ENCODE measurements around the gene SLC25A6. TPM values are rescaled to one million over a fixed set of nuclear protein-coding genes. Genes with fewer than 3 reads are reported as not detected.

Gene SLC25A6
- total RNA-seq, 1 experiment from 2014 or later = 553 TPM

GRCh38 chrX:1336948-1337779 is 54.7 kb downstream of the SLC25A6 start:
- no peak overlapping the region for H3K9ac ChIP-seq (ENCODE audit: extremely low read depth, insufficient read length, low read length)
- no peak overlapping the region for H2AK5ac ChIP-seq (ENCODE audit: insufficient read length, low read length)
- no peak overlapping the region for H4K8ac ChIP-seq (replicated peaks; ENCODE audit: insufficient read length, low read depth, low read length)
- Mint-ChIP-seq H3K4me1 (peaks cover 0 to 3% of the 10 kb centered on the region in 2 experiments; a peak in 1 of 4 replicates), H3K27ac (peak overlapping the region in 1 of 3 experiments; percentile 33; a peak in 1 of 7 replicates), H3K4me3 (no peak overlapping the region), H3K36me3 (ENCODE audit: insufficient read depth in 1 of 3, low read depth in 3 of 3) (peaks cover 7 to 10% (median 9%) of the 10 kb centered on the region in 3 experiments; a peak in 6 of 7 replicates), H3K9me3 (peaks cover 21 to 22% of the 10 kb centered on the region in 2 experiments), H3K27me3 (ENCODE audit: low read depth) (no peaks in the 10 kb centered on the region; the same call in none of the 2 replicates)
- no peak overlapping the region for H3K23ac ChIP-seq (ENCODE audit: insufficient read length, low read depth, low read length)
- no peak for DNase-seq
- no peak overlapping the region for H2AFZ ChIP-seq (ENCODE audit: low read length)
- no peak overlapping the region for H3K18ac ChIP-seq (ENCODE audit: insufficient read length, low read depth, low read length)
- H4K20me1 ChIP-seq (ENCODE audit: control insufficient read depth, insufficient read depth, insufficient read length) = no peaks in the 10 kb centered on the region
- H3K79me2 ChIP-seq (ENCODE audit: insufficient read depth, low read length) = no peaks in the 10 kb centered on the region
- H2BK12ac ChIP-seq (ENCODE audit: insufficient read length, low read depth, low read length) = no peak overlapping the region
- H3K27me3 ChIP-seq (ENCODE audit: insufficient read depth, low read length) = no peaks in the 10 kb centered on the region
- H3T11ph ChIP-seq (ENCODE audit: low read length) = no peak overlapping the region
- no peak overlapping the region for H3K4me2 ChIP-seq (ENCODE audit: insufficient read depth, insufficient read length, low read length)
- H3K9me3 ChIP-seq (ENCODE audit: control insufficient read depth, low read depth, low read length) = no peaks in the 10 kb centered on the region
- H4K91ac ChIP-seq (ENCODE audit: insufficient read length, low read depth, low read length) = no peak overlapping the region
- no peaks in the 10 kb centered on the region for H3K79me1 ChIP-seq (ENCODE audit: insufficient read depth, low read depth, low read length, poor library complexity, severe bottlenecking)
- H2BK15ac ChIP-seq (ENCODE audit: low read depth, low read length) = no peak overlapping the region
- no peak overlapping the region for H2BK5ac ChIP-seq (ENCODE audit: insufficient read length, low read length)
- no peak overlapping the region for H3K56ac ChIP-seq (ENCODE audit: insufficient read length, low read depth, low read length)
- no peaks in the 10 kb centered on the region for H3K4me1 ChIP-seq (ENCODE audit: insufficient read depth, low read length)
- H3K14ac ChIP-seq (ENCODE audit: insufficient read depth, low read length) = no peak overlapping the region
- no peak overlapping the region for H3K4ac ChIP-seq (ENCODE audit: low read depth, low read length)
- H4K5ac ChIP-seq (ENCODE audit: insufficient read length, low read depth, low read length) = no peak overlapping the region
- no CpG with 5 or more reads among the region's 18 CpGs for WGBS (ENCODE audit: extremely low coverage, insufficient read length, low lambda C conversion rate)
- H2BK120ac ChIP-seq (ENCODE audit: low read depth, low read length, poor library complexity, severe bottlenecking) = no peak overlapping the region
- no peaks in the 10 kb centered on the region for H3K23me2 ChIP-seq (ENCODE audit: insufficient read length, low read depth, low read length, poor library complexity, severe bottlenecking)
- no peak overlapping the region for H3K27ac ChIP-seq (ENCODE audit: insufficient read length, low read depth, low read length)
- H2BK20ac ChIP-seq (ENCODE audit: low read depth, low read length, poor library complexity, severe bottlenecking) = peak overlapping the region; percentile 61
- TF ChIP-seq CTCF (conservative IDR thresholded peaks at IDR 0.05) = no peak

All from H9 (cell line).